Hematopoietic multipotent progenitor cell (in vitro differentiated cells): ENCODE measurements around the gene KLHL29. TPM values are rescaled to one million over a fixed set of nuclear protein-coding genes. Genes with fewer than 3 reads are reported as not detected.

ENCODE experiments used
- DNase-seq, 3 donors: peaks; one replicate each; pipeline ENCODE4 v3.0.0-alpha.2; 2011 to 2015; ENCODE audit warnings: low read depth in 2 of 3, low spot score in 2 of 3
- total RNA-seq: library from RNA; depleted of rRNA; stranded (reverse); fragments of >200 nt; gene quantifications from one replicate; pipeline ENCODE4 v1.2.3, GENCODE V29; 2012

KLHL29 gene
- total RNA-seq, 1 donor = under 0.01 TPM

DNA sequence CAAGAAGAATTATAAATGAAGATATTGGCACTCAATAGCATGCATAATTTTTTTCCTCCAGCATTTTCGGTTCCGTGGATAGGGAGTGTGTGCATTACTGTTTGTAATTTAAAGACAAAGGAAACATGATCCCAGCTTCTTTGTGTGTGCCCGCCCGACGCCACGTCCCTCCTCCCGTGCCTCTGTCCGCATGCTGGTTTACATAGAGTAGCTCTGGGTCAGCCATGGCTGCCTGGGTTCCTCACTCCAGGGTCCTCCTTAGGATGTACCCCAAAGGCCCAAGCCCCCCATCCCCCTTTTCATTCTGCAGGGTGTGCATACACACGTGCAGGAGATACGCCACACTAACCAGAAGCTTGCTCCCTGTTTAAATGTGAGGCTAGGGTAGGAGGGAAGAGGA, 214.7 kb downstream of the KLHL29 start:
- no peak for DNase-seq

DNA sequence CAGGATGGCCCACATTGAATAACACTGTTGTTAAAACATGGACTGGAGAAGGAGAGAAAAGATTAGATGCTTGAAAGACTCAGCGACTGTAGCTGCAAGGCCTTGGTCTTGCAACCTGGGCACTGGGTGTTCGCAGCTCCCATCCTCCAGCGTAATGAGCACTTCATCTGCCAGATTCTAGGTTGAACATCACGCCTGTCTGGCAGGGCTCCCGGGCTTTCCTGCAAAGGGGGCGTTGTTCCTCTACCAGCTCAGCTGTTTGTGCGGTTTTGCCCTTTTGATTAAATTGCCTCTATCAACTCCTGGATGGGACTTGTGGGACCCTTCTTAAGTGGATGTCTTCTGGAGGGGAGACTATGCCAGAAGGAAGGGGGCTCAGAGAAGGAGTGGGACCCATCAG, 215.4 kb downstream of the KLHL29 start:
- no peak for DNase-seq

DNA sequence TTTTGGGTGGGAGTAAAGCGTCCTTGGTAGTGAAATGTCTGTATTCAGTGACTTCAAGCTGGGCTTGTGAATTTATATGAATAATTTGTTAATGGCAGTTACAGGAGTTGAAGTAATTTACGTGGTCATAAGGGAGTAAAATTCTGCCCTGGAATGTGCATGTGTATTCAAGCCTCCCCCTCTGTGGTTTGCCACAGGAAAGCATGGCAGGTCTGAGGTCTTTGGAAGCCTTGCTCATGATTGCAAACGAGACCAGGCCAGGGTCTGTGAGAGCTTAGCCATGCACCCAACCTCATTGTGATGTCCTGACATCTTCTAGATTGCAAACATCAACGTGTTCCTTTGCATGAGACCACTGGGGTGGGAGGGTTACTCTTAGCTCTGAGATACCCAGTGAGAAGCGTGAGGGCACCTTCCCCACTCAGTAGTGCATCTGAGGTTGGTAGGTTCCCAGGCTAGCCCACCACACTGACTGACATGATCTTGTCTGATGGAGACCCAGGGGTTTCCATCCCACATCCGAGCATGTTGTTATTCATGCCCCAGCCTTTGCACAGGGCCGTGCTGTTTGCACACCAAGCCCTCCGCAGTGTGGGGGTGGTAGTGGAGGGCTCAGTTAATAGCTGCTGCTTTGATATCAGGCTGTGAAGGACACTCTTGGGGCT, 216.5 kb downstream of the KLHL29 start:
- peak in 2 of 3 donors; percentile 9 to 48 for DNase-seq

DNA sequence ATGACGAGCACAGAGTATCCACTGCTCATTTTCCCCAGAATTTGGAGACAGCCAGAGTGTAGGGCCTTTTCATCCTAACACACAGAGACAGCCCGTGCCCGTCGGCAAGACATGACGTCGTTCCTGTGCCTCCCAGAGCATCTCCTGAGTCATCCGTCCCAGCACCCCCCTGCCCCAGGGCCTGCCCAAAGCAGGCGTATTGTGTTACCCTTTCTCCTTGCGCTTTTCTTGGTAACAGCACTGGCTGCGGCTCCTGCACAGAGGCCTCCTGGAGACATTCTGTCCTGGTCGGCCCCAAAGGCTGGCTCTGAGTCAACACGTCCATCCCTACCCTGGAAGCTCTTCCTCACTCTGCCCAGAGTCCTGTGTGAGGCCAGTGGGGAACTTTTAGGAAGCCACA, 217.1 kb downstream of the KLHL29 start:
- no peak for DNase-seq

DNA sequence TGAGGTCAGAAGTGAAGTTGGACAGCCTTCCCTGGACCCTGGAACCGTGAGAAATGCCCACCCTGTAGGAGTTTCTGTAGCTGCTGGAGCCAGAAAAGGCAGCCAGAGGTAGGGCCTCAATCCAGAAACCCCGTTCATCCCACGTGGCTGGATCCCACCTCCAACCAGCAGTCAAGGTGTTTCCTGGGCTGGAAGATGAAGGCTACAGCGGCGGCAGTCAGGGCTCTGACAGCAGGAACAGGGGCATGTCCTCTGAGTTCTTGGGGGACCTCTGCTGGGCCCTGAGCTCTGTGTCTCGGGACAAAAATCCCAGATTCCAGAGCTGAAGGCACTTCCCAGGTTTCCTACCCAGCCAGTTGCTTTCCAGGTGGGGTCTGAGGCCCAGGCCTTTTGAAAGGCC, 218.2 kb downstream of the KLHL29 start:
- no peak for DNase-seq

DNA sequence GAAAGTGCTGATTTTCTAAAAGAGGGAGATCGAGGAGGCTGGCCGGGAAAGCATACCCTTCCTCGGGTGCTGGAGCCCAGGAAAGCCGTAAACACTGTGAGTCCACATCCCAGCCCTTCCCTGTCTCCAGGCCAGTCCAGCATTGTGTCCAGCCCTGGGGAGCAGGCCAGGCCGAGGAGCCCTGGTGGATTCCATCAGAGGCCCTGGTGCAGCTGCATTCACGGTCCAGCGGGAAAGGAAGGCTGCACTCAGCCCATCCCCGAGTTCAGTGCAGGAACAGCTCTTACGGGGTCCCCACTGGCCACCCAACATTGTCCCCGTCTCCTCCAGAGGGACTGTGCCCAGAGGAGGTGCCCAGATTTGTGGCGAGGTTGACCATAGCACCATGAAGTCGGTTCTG, 218.6 kb downstream of the KLHL29 start:
- no peak for DNase-seq

DNA sequence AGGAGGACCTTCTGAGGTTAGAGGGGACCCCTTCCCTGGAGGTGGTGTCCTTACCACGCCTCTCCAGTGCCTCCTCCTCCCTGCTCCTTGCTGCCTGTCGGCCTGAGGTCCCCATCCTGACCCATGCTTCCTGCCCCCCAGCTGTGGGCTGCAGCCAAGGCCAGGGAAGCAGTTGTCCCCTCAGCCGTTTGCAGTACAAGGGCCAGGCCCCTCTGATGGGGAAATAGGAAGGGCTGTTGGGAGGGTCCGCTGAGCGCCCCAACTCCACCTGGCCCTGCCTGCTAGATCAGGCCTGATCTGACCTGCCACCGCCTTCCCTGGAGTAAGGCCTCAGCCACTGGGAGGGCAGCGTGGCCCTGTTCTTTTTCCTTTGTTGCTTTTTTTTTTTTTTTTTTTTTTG, 219.8 kb downstream of the KLHL29 start:
- no peak for DNase-seq

DNA sequence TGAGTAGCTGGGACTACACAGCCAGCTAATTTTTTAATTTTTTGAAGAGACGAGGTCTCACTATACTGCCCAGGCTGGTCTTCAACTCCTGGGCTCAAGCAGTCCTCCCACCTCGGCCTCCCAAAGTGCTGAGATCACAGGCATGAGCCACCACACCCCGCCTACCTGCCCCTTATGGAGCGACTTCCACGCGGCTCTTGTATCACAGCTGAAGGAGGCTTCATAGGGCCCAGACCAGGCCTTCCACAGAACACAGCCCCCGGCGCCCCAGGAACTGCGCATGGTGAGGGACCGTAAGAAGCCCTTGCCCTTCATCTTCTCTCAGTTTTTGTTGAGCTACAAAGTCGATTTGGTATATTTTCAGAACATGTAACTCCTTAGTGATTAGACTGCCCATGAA, 220.3 kb downstream of the KLHL29 start:
- DNase-seq = no peak

DNA sequence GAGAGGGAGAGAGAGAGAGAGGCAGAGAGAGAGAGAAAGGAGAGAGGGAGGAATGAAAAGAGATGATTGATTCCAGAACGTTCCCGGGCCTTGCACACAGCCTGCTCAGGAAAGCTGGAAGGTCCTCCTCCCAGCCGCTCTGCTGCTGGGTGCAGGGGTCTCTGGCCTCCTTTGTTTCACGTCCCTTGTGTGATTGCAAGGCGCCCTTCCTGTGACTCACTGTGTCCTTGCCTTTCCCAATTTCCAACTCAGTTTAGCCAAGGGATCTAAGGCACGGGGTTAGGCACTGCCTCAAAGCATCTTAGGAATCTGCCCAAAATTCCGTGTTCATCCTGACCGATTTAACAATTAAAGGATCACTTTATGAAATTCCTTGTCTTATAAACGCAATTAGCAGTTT, 221.2 kb downstream of the KLHL29 start:
- DNase-seq = no peak

DNA sequence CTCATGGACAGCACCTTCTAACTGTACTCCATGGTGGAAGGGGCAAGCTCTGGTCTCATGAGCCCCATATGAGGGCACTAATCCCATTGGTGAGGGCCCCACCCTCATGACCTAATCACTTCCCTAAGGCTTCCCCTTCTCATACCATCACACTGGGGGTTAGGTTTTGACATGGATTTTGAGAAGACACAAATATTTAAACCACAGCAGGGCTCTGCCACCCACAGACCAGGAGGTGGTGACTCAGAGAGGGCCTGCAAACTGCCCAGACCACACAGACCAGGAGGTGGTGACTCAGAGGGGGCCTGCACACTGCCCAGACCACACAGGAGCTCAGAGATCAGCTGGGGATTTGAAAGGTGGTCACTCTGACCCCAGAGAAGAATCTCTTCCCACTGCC, 222.0 kb downstream of the KLHL29 start:
- DNase-seq = peak in 1 of 3 donors; percentile 11

DNA sequence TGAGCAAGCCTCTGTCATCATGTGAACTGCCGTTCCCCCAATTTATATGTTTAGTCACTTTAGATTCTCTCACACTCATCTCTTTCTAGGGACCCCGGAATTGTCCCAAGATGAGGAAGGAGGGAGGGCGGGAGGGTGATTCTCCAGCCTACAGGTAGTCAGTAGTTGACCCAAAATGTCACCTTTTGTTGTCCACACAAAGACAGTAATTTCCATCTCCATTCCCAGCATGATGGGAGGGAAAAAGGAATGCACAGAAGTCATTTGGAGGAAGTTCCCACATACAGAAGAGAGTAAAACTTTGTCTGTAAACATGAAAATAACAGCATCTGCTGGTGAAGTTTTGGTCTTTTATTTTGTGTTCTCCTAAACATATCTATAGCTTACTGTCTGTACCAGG, 222.9 kb downstream of the KLHL29 start:
- DNase-seq = no peak

DNA sequence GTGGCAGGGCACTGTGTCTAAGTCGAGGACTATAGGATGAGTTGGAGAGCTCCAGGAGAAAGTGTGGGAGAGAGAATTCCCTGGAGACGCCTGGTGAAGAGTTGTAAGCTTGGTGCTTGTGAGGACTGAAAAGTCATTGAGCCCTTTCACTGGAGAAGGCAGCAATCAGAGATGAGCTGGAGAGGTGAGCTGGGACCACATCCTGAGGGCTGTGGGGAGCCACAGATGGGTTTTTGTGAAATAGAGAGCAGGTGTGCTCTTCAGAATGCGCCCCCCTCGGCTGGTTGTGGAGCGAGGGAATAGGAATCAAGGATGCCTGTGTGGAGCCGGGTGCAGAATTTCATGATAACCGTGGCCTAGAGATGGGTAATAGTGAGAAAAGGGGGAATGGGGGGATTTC, 224.3 kb downstream of the KLHL29 start:
- no peak for DNase-seq

DNA sequence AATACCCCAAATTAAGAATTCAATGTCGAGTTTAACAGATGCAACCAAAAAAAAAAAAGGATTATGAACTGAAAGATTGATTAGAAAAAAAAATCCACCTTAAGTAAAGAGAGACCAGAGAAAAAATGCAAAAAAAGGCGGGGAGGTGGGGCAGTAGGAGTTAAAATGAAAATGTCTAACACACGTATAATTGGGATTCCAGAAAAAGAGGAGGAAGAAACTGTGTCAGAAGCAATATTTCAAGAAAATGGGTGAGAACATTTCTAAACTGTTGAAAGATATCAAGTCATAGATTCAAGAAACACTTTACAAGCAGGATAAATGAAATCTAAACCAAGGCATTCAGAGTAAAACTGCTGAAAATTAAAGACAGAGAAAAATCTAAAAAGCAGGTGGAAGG, 226.9 kb downstream of the KLHL29 start:
- no peak for DNase-seq

DNA sequence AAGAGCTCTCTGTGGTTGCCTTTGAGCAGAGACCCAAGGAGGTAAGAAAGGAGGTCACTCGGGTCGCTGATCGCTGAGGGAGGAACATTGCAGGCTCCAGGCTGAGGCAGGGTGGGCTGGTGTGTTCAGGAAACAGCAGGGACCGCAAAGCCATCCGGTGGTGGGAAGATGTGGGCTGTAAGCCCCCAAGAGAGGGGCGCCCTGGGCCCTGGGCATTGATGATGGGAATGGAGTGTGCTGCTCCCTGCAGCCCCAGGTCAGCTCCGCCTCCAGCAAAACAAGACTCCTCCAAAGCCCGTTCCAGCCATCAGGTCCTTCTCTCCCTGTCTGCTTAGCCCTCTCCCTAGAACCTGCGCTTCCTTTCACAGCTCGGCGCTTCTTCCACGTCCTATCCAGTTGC, 229.7 kb downstream of the KLHL29 start:
- DNase-seq = peak in 2 of 3 donors; percentile 62 to 85

DNA sequence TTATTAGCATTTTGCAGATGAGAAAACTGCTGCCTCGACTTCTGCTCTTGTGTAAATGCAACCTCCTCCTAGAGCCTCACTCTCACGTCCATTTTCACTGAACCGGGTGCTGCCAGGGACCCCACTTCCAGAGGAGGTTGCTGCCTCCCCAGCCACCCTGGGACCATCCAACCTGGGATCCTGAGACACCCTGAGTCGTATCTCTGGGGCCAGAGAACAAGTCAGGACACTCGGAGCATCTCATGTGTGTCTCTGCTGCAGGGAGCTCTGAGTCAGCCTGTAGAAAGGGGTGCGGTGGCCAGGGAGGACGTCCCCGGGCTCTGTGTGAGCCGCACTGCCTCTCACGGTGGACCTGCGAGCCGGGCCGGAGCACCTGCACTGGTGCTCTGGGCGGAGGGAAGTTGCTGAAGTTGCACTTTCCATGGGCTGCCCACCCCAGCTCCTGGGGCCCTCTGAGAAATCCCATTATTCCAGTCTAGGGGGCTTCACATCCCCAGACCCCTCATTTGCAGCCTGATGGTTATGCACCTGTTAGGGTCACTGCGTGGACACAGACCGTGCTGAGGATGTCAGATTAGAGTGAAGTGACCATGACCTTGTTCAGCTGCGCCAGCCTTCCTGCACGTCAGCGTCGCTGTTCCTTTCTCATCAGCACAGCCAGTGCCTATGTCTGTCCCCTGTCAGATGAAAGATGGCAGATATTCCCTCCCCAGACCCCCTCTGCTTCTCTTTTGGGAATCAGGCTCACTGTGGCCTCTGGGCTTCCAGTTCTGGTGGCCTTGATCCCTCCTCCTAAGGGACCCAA, 230.4 kb downstream of the KLHL29 start:
- DNase-seq = no peak

DNA sequence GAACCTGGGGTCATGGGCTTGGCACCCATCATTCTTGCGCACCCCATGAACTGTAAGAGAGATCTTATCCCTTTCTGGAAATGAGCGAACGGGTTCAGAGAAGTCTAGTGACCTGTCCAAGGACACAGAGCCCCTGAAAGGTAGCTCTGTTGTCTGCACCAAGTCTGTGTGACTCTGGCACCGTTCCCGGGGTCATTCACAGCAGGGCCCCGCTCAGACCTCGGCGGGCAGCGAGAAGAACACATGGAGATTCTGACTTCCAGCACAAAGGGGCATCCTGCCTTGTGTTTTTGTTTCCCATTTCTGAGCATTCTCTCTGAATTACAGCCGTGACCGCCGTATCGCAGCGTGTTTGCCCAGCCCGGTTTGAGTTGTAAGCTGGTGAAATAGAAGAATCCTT, 231.7 kb downstream of the KLHL29 start:
- DNase-seq = no peak

DNA sequence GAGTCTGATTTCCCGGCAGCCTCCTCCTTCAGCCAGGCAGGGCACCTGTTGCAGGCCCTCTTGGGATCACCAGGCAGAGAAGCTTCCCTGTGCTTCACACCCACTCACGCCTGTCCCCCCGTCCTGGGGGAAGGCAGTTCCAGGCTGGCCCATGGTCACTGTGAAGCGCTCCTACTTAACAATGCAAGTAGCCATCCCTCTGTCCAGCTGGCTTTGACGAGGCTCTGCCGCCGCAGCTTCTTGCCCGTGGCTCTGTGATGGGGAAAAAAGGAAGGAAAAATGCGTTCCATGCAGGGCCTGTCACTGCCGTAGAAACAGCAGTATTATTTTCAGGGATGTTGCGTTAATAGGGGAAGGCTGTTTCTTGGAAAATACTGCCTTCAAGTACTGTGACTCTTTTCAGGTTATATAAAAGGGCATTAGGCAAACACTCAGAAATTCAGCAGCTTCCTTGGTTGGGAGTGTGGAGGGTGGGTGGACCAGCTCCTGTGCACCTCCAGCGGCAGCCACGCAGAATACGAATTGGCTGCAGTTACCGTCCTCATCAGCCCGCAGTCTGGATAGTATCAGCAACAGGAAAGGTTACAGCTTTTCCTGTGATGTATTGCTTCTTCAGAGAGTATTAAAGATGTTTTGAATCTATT, 232.3 kb downstream of the KLHL29 start:
- no peak for DNase-seq

DNA sequence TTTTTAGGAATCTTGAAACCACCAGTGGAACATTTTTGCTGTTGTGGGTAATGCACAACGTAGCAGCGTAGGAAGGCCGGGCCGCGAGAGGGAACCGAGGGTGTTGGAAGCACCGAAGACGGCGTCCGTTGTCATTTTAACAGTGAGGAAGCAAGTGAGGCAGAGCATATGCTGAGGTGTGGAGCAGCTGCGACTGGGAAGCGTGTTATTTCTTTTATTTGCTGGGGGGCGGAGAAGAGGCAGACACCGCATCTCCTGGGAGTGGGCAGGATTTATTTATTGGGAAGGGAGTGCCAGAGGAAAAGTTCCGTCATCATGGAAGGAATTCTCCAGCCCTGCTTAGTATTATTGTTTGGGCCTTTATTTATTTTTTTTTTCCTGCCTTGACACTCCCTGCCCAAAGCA, 232.8 kb downstream of the KLHL29 start:
- DNase-seq = no peak

DNA sequence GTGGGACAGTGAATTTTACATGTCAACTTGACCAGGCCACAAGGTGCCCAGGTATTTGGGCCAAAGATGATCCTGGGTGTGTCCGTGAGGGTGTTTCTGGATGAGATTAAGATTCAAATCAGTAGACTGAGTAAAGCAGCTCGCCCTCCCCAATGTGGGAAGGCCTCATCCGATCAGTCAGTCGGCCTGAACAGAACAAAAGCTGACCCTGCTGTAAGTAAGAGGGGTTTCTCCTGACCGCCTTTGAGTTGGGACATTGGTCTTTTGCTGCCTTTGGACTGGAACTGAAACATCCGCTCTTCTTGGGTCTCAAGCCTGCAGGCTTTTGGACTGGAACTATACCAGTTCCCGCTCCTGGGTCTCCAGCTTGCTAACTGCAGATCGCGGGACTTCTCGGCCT, 233.3 kb downstream of the KLHL29 start:
- DNase-seq = no peak

DNA sequence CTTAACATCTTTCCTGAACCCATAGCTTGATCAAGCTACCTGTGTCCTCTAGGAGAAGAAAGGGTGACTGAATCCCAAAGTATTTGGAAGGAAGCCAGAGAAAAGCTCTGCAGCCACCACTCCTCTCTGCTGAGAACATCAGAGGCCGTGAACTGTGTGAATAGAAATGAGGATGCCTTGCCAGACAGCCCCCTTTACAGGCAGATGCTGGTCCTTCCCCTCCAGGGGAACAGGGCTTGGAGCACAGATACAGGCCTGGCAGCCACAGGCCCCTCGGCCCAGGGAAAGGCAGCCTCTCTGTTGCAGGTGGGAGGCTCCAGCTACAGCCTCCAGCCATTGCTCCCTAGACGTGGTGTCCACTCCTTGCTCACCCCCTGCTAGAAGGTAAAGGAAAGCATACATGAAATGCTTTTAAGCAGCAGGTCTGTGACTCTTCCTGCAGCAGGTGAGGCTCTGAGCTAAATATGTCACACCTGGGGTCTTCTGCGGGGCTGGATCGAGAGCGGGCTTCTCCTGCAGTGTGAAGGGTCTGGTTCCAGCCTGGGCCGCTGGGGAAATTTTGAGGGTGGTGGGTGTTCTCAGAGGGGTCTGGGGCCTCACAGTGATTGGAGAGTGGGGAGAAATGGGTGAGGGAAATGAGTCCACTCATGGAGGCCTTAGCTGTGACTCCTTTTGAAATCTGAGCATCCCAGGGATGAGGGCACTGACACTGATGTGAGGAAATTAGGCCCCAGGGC, 234.0 kb downstream of the KLHL29 start:
- no peak for DNase-seq

DNA sequence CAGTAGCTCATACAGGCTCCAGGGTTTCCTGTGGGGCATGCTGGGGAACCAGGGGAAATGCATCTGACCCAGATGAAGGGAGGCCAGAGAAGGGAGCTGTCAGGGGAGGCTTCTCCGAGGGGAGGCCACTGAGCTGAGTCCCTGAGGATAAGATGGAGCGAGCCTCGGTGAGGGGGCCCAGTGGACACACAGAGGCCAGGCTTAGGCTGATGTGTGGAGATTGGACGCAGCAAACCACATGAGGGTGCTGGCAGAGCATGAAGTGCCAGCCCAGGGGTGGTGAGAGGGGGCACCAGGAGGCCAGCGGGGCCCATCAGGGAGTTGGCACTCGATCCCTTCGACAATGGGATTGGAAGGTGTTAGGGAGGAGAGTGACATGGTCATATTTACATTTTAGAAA, 235.0 kb downstream of the KLHL29 start:
- no peak for DNase-seq
